Chondrocyte (in vitro differentiated cells): ENCODE data around the gene RPRM. TPM values are rescaled to one million over a fixed set of nuclear protein-coding genes. Genes with fewer than 3 reads are reported as not detected.

Experiments used
- DNase-seq: peaks from one replicate; pipeline ENCODE4 v3.0.0; 2021; ENCODE audit warnings: mixed read lengths, low spot score
- H3K27ac Mint-ChIP-seq: one replicate; pipeline ENCODE4 v1.8.0; 2021; ENCODE audit warnings: mild to moderate bottlenecking, moderate library complexity, mixed read lengths; ENCODE audit not compliant: unreplicated experiment
- H3K27me3 Mint-ChIP-seq: 2 replicates; pipeline ENCODE4 v1.8.0; 2021; ENCODE audit warnings: low read depth, mixed read lengths
- H3K36me3 Mint-ChIP-seq: 2 replicates; pipeline ENCODE4 v1.8.0; 2021; ENCODE audit warnings: low read depth, mixed read lengths
- H3K4me1 Mint-ChIP-seq: 2 replicates; pipeline ENCODE4 v1.8.0; 2021; ENCODE audit warnings: low read depth, mild to moderate bottlenecking, mixed read lengths
- H3K4me3 Mint-ChIP-seq: one replicate; pipeline ENCODE4 v1.8.0; 2021; ENCODE audit warnings: mild to moderate bottlenecking, moderate library complexity, mixed read lengths; ENCODE audit not compliant: unreplicated experiment
- H3K9me3 Mint-ChIP-seq: 2 replicates; pipeline ENCODE4 v1.8.0; 2021; ENCODE audit warnings: low read depth, mixed read lengths
- CTCF ChIP-seq: fragments of 200-600 bp; sonication (generic); IDR thresholded peaks from 2 replicates; pipeline ENCODE4 v1.5.0; 2021; ENCODE audit warnings: antibody characterized with exemption, mild to moderate bottlenecking, moderate library complexity
- total RNA-seq: library from RNA; stranded (reverse); gene quantifications from 3 replicates; pipeline ENCODE4 v1.2.1, GENCODE V29; 2021

RPRM gene
- total RNA-seq, 1 donor from 2014 or later, result not detected

GRCh38 chr2:153474407-153474806, 4.2 kb downstream of the RPRM start:
- Mint-ChIP-seq H3K36me3 (no peaks in the 10 kb centered on the region), H3K9me3 (no peaks in the 10 kb centered on the region), H3K4me1 (peaks cover 13% of the 10 kb centered on the region), H3K27ac (no peak overlapping the region), H3K27me3 (peaks cover 51% of the 10 kb centered on the region), H3K4me3 (no peak overlapping the region)
- no peak for DNase-seq
- TF ChIP-seq CTCF, result no peak

GRCh38 chr2:153470867-153471266, 7.7 kb downstream of the RPRM start:
- TF ChIP-seq CTCF, result no peak
- peaks cover 29% of the 10 kb centered on the region for H3K27me3 Mint-ChIP-seq
- H3K27ac Mint-ChIP-seq, result no peak overlapping the region
- H3K9me3 Mint-ChIP-seq, result no peaks in the 10 kb centered on the region
- no peak for DNase-seq
- H3K4me3 Mint-ChIP-seq, result no peak overlapping the region
- no peaks in the 10 kb centered on the region for H3K36me3 Mint-ChIP-seq
- H3K4me1 Mint-ChIP-seq, result no peaks in the 10 kb centered on the region

- TF ChIP-seq CTCF, result no peak
- no peak overlapping the region for H3K4me3 Mint-ChIP-seq
Measured at GRCh38 chr2:153464395-153464794, 14.2 kb downstream of the RPRM start.

GRCh38 chr2:153462338-153462859, 16.2 kb downstream of the RPRM start:
- Mint-ChIP-seq H3K9me3 (no peaks in the 10 kb centered on the region), H3K27me3 (peaks cover 18% of the 10 kb centered on the region), H3K36me3 (no peaks in the 10 kb centered on the region), H3K27ac (no peak overlapping the region), H3K4me3 (no peak overlapping the region), H3K4me1 (no peaks in the 10 kb centered on the region)
- no peak for TF ChIP-seq CTCF
- DNase-seq, result no peak

More at GRCh38 chr2:153464395-153464794, 14.2 kb downstream of the RPRM start:
- no peaks in the 10 kb centered on the region for H3K9me3 Mint-ChIP-seq
- H3K36me3 Mint-ChIP-seq, result no peaks in the 10 kb centered on the region
- no peaks in the 10 kb centered on the region for H3K4me1 Mint-ChIP-seq
- H3K27me3 Mint-ChIP-seq, result peaks cover 20% of the 10 kb centered on the region
- no peak overlapping the region for H3K27ac Mint-ChIP-seq
- no peak for DNase-seq

GRCh38 chr2:153461453-153461852, 17.1 kb downstream of the RPRM start:
- no peak overlapping the region for H3K27ac Mint-ChIP-seq
- TF ChIP-seq CTCF, result no peak
- H3K36me3 Mint-ChIP-seq, result no peaks in the 10 kb centered on the region
- no peak for DNase-seq
- no peaks in the 10 kb centered on the region for H3K4me1 Mint-ChIP-seq
- H3K4me3 Mint-ChIP-seq, result no peak overlapping the region
- no peaks in the 10 kb centered on the region for H3K9me3 Mint-ChIP-seq
- peaks cover 18% of the 10 kb centered on the region for H3K27me3 Mint-ChIP-seq
